Stimulated activated CD4-positive, alpha-beta T cell treated with anti-CD3 and anti-CD28 coated beads, Interleukin-1b, Interleukin-23, amount 100 ng/mL, for 4 hours (primary cell): ENCODE results near the gene SLC22A5.
"Not testable (repeated sequence)": the region's sequence is repeated elsewhere in the genome, so short reads cannot be mapped to it uniquely, and the experiment has no call there.

Experiments
- DNase-seq, 2 donors: peaks; one replicate each; pipeline ENCODE4 v3.0.0-alpha.2; 2020; ENCODE audit warnings: low read depth in 2 of 2

The SLC22A5 gene

DNA sequence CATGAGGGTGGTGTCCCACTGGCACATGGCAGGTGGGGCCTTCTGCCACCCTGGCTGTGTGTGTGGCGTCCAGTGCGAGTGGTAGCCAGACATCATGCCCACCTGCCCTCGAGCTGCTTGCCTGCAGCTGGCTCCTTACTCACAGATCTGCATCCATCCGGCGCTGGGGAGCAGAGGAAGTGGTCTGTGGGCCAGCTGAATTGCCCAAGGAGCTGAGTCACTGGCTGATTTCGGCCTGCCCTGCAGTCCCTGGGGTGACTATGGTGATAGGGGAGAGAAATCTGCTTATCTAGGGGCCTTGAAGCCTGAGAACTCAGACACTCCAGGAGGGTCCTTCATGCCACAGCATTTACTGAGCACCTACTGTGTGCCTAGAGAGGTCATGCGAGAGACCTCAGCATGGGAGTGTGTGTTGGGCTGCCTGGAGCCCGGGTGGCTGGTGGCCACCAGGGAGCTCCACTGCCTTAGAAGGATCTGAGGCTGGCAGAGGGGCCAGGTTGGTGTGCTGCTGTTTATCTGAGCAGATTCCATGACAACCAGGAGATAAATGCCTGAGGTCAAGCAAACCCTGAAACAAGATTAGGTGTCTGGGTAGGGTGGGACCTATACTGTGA lies 57.1 kb downstream of the SLC22A5 start:
- peak in 1 of 2 donors; percentile 25 for DNase-seq

- peak in 1 of 2 donors; percentile 64 for DNase-seq
Observed at GRCh38 chr5:132427281-132428146, 58.0 kb downstream of the SLC22A5 start.

- DNase-seq = no peak
Observed at GRCh38 chr5:132428147-132428482, 58.6 kb downstream of the SLC22A5 start.

- DNase-seq = no peak
Observed at GRCh38 chr5:132428484-132429462, 59.3 kb downstream of the SLC22A5 start.

DNA sequence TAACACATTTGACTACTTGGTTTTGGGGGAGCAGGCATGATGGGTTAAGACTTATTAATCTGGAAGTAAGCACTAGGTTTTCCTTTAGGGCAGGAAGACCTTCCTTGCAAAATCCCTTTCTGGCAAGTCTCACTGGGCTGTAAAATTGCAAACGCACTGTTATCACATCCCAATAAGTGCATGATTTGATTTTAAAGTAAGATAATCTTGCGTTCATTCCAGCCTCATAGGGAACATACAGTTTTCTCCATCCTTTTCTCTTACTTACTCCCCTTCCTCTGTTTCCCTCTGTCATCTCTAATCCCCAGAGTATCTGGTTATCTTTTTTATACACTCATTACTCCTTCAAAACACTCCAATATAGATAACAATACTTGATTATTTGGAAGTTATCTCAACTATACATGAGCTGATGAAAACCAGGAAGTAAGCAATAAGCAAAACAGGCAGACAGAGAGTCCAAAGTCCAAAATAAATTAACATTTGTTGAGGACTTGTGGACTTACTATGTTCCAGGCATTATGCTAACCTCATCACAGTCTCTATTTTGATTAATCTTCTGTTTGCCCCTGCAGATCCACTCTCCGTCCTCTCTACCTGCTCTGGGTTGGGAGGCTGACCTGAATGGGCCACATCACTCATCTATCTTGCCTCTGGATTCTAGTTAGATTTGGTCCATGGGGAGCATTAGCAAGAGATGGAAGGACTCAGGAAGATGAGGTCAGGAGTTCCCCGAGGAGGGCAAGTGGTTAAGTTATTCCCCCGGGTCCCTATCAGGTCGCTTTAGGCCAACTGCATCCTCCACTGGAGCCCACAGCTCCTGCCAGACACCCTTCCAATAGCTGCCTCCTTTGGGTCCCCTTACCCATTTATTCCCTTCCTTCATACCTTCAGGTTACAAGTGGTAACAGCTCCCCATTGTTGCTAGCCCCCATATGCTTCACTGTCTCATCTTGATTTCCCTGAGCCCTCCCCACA lies 60.2 kb downstream of the SLC22A5 start:
- DNase-seq = no peak

DNA sequence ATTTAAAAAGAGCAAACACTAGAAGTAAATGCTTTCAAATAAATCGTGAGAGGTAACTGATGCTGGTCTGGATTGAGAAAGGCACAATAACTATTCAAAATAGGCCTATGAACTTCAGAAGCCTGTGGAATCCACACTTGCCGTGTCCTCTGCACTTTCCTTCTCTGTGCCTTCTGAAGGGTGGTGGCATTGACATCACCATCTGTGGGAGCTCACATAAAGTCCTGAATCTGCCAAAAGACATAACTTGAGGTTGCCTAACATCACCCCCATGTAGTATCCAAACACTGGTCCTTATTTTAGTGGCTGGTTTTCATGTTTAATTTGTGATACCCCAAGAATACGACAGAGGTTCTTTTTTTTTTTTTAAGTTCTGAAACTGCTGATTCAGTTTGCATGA lies 61.2 kb downstream of the SLC22A5 start:
- no peak for DNase-seq

GRCh38 chr5:132431632-132432031 lies 62.1 kb downstream of the SLC22A5 start:
- DNase-seq = no peak

DNA sequence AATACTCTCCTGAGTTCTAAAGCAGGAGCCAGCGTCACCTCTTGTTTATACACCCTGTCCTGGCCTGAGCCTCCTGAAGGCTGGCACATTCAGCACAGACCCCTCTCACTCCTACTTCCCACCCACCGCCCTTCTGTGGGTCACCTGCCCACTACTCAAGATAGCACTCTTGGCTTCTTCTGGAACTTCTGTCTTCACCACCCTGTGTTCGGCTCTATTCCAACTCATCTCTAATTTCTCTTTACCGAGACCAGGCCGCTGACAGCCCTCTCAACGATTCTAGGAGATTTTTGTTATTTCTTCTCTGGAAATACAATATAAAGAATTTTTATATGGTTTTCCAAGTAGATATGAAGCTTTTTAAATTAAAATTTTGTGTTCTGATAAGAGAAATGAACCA lies 63.6 kb downstream of the SLC22A5 start:
- no peak for DNase-seq

DNA sequence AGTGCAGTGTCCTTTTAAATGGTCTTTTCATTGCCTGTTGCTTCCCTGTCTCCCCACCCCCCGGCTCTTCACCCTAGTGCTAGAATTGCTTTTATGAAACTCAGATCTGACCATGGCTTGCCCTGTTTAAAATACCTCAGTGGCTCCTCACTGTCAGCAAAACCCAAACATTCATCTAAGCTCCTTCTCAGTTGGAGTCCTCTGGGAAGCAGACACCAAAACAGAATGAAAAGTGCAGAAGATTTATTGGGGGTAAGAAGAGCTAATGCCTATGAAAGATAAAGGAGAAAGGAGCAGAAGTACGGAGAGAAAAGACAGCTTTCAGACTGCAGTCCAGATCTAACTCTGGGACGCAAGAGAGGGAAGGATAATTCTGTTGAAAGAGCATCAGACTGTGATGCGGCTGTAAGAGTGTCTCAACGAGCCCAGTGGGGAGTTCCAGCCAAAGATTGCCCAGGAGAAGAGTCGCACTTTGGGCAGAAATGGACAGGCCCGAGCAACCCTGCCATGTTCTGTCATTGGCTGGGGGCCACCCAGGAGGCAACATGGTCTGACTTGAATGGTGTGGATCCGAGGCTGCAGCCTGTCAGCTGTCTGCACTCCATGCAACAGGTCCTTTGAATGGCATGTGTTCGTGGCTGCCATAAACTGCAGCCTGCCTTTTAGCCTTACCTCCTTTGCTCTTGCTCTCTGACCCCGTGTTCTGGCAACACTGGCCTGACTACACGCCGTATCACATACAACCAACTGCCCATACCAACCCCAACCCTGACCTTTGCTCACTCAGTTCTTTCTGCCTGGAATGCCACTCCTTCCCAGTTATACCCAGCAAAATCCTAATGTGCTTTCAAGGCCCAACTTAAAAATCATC lies 65.1 kb downstream of the SLC22A5 start:
- no peak for DNase-seq

DNA sequence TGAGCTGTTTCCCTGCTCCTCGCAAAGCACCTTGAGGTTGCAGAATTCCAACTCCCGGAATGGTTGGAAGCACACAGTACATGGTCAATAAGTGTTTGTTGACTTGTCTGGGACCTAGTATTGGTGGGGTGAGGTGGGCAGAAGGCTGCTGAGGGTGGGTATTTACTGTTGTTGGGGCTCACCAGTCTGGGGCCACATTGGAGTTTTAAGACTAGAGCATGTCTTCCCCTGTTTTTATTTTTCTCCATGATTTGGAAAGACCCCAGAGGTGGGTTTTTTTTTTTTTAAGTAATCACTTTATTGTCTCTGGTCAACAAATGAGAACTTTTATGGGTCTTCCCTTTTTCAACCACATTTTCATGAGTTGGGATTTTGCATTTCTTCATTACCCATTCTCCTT lies 65.9 kb downstream of the SLC22A5 start:
- DNase-seq = no peak

DNA sequence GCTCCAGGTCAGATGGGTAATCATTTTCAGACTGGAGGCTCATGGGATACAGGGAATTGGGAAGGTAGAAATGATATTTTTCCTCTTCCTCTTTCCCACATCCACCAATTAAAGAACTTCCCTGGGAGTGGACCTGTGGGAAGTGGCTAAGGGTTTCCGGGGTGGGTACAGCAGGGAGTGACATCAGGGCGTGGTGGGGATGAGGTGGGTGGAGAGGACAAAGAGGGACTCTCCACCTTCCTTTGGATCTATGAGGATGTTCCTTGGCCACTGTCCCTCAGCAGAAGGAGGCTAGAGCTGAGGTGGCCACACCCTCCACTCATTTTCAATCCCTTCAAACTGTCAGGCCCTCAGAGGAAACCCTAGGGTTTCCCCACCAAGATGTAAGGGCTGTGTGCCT lies 66.4 kb downstream of the SLC22A5 start:
- no peak for DNase-seq

- no peak for DNase-seq
Observed at GRCh38 chr5:132436936-132437335, 67.4 kb downstream of the SLC22A5 start.

GRCh38 chr5:132437604-132438266 lies 68.2 kb downstream of the SLC22A5 start:
- peak; percentile 47 to 59 for DNase-seq

- DNase-seq = not testable (repeated sequence)
Observed at GRCh38 chr5:132438267-132438645, 68.7 kb downstream of the SLC22A5 start.

- no peak for DNase-seq
Observed at GRCh38 chr5:132438917-132439316, 69.4 kb downstream of the SLC22A5 start.

GRCh38 chr5:132439521-132440089 lies 70.1 kb downstream of the SLC22A5 start:
- DNase-seq = no peak

- DNase-seq = no peak
Observed at GRCh38 chr5:132444061-132444460, 74.6 kb downstream of the SLC22A5 start.
